Neural progenitor cell (in vitro differentiated cells): ENCODE measurements around the gene PTK6. TPM values are rescaled to one million over a fixed set of nuclear protein-coding genes. Genes with fewer than 3 reads are reported as not detected.

Experiments used
- DNase-seq: peaks from one replicate; pipeline ENCODE4 v3.0.0-alpha.2; 2016; ENCODE audit warnings: low spot score
- H2AFZ ChIP-seq: fragments of 200-600 bp; sonication (generic); replicated peaks from 2 replicates; pipeline ENCODE4 v1.6.1; 2016; ENCODE audit warnings: antibody characterized with exemption
- H3F3A ChIP-seq: fragments of 200-600 bp; sonication (generic); 2 replicates; pipeline ENCODE4 v1.6.1; 2016; ENCODE audit warnings: antibody characterized with exemption, low read depth
- H3K27ac ChIP-seq: fragments of 200-600 bp; sonication (generic); 2 replicates; pipeline ENCODE4 v1.5.1; 2016; ENCODE audit warnings: mild to moderate bottlenecking
- H3K27me3 ChIP-seq: fragments of 200-600 bp; sonication (generic); 2 replicates; pipeline ENCODE4 v1.6.1; 2016; ENCODE audit warnings: mild to moderate bottlenecking, moderate library complexity
- H3K36me3 ChIP-seq: fragments of 200-600 bp; sonication (generic); 2 replicates; pipeline ENCODE4 v1.5.1; 2016
- H3K4me1 ChIP-seq: fragments of 200-600 bp; sonication (generic); 2 replicates; pipeline ENCODE4 v1.6.1; 2016; ENCODE audit warnings: mixed run types
- H3K4me2 ChIP-seq: fragments of 200-600 bp; sonication (generic); 2 replicates; pipeline ENCODE4 v1.6.1; 2016
- H3K4me3 ChIP-seq: fragments of 200-600 bp; sonication (generic); 2 replicates; pipeline ENCODE4 v1.5.1; 2016
- H3K79me2 ChIP-seq: fragments of 200-600 bp; sonication (generic); 2 replicates; pipeline ENCODE4 v1.6.1; 2016; ENCODE audit warnings: low read depth
- H3K9ac ChIP-seq: fragments of 200-600 bp; sonication (generic); 2 replicates; pipeline ENCODE4 v1.6.1; 2016
- H3K9me3 ChIP-seq: fragments of 200-600 bp; sonication (generic); 2 replicates; pipeline ENCODE4 v1.5.1; 2016; ENCODE audit warnings: low read depth
- H4K20me1 ChIP-seq: fragments of 200-600 bp; sonication (generic); 2 replicates; pipeline ENCODE4 v1.6.1; 2016; ENCODE audit warnings: low read depth
- H3K27ac Mint-ChIP-seq: 3 replicates; pipeline ENCODE4 v1.8.0; 2021; ENCODE audit warnings: mixed read lengths
- H3K27me3 Mint-ChIP-seq: 2 replicates; pipeline ENCODE4 v1.8.0; 2022; ENCODE audit warnings: low read depth, mild to moderate bottlenecking, inconsistent platforms, moderate library complexity, mixed read lengths; ENCODE audit not compliant: insufficient read depth
- H3K36me3 Mint-ChIP-seq: 3 replicates; pipeline ENCODE4 v1.8.0; 2021; ENCODE audit warnings: mixed read lengths
- H3K4me1 Mint-ChIP-seq: 3 replicates; pipeline ENCODE4 v1.8.0; 2021; ENCODE audit warnings: mixed read lengths
- H3K4me3 Mint-ChIP-seq: 3 replicates; pipeline ENCODE4 v1.8.0; 2021; ENCODE audit warnings: mild to moderate bottlenecking, moderate library complexity, mixed read lengths
- H3K9me3 Mint-ChIP-seq: 3 replicates; pipeline ENCODE4 v1.8.0; 2020; ENCODE audit warnings: mixed read lengths
- EZH2 ChIP-seq: fragments of 200-600 bp; sonication (generic); IDR thresholded peaks from 2 replicates; pipeline ENCODE4 v1.6.1; 2017; ENCODE audit warnings: antibody characterized with exemption, mild to moderate bottlenecking, moderate library complexity
- EZH2phosphoT487 ChIP-seq: fragments of 200-600 bp; sonication (generic); IDR thresholded peaks from 2 replicates; pipeline ENCODE4 v1.6.1; 2017; ENCODE audit warnings: antibody characterized with exemption
- total RNA-seq: library from RNA; depleted of rRNA; stranded (reverse); fragments of >200 nt; gene quantifications from 2 replicates; pipeline ENCODE4 v1.2.3, GENCODE V29; 2015; ENCODE audit warnings: low replicate concordance
- TF ChIP-seq, protein P1 (sequence below): fragments of 200-600 bp; sonication (generic); IDR thresholded peaks from 2 replicates; pipeline ENCODE4 v1.5.1; 2017; ENCODE audit warnings: antibody characterized with exemption, mild to moderate bottlenecking

The PTK6 gene
- total RNA-seq, 1 donor from 2014 or later, result not detected

DNA sequence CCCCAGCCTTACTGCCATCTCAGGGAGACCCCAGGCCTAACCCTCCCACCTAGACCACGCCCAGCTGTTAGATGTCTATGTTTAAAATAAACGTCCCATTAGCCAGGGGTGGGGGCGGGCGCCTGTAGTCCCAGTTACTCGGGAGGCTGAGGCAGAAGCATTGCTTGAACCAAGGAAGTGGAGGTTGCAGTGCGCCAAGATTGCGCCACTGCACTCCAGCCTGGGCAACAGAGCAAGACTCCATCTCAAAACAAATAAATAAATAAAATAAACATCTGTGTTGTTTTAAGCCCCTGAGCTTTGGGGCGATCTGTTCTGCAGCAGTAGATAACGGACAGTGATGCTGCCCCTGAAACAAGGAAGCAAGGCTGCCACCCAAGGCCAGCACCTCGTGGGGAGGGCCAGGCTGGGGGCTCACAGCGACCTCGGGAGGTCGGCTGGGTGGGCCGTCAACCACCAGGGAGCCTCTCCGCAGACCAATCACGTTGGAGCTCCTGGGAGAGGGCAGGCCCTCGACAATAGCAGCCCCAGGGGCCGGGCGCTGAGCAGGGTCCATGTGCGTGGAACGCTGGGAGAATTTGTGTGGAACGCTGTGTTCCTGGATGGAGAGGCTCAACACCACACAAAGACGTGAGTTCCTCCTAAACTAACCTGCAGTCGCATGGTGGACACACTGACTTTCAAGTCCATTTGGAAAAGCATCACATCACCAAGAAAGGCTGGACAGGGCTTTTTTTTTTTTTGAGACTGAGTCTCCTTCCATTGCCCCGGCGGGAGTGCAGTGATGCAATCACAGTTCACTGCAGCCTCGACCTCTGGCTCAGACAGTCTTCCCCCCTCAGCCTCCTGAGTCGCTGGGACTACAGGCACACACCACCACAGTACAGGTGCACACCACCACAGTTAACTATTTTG, 37.9 kb upstream of the PTK6 start:
- peaks cover 9% of the 10 kb centered on the region for H3K27me3 ChIP-seq
- Mint-ChIP-seq H3K36me3 (no peaks in the 10 kb centered on the region), H3K27ac (no peak overlapping the region), H3K4me3 (peak overlapping the region; percentile 74), H3K27me3 (peaks cover 7% of the 10 kb centered on the region), H3K4me1 (peaks cover 8% of the 10 kb centered on the region), H3K9me3 (no peaks in the 10 kb centered on the region)
- no peaks in the 10 kb centered on the region for H4K20me1 ChIP-seq
- H3K79me2 ChIP-seq, result no peaks in the 10 kb centered on the region
- peaks cover 7% of the 10 kb centered on the region for H3F3A ChIP-seq
- H3K9me3 ChIP-seq, result no peaks in the 10 kb centered on the region
- H3K4me3 ChIP-seq, result no peak overlapping the region
- H3K27ac ChIP-seq, result no peak overlapping the region
- no peak overlapping the region for H3K9ac ChIP-seq
- no peak for TF ChIP-seq EZH2
- TF ChIP-seq, protein P1, sequence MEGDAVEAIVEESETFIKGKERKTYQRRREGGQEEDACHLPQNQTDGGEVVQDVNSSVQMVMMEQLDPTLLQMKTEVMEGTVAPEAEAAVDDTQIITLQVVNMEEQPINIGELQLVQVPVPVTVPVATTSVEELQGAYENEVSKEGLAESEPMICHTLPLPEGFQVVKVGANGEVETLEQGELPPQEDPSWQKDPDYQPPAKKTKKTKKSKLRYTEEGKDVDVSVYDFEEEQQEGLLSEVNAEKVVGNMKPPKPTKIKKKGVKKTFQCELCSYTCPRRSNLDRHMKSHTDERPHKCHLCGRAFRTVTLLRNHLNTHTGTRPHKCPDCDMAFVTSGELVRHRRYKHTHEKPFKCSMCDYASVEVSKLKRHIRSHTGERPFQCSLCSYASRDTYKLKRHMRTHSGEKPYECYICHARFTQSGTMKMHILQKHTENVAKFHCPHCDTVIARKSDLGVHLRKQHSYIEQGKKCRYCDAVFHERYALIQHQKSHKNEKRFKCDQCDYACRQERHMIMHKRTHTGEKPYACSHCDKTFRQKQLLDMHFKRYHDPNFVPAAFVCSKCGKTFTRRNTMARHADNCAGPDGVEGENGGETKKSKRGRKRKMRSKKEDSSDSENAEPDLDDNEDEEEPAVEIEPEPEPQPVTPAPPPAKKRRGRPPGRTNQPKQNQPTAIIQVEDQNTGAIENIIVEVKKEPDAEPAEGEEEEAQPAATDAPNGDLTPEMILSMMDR, result no peak
- TF ChIP-seq EZH2phosphoT487, result no peak
- H3K4me2 ChIP-seq, result no peak overlapping the region
- H3K4me1 ChIP-seq, result no peaks in the 10 kb centered on the region
- H3K36me3 ChIP-seq, result no peaks in the 10 kb centered on the region
- H2AFZ ChIP-seq, result no peak overlapping the region
- DNase-seq, result no peak

DNA sequence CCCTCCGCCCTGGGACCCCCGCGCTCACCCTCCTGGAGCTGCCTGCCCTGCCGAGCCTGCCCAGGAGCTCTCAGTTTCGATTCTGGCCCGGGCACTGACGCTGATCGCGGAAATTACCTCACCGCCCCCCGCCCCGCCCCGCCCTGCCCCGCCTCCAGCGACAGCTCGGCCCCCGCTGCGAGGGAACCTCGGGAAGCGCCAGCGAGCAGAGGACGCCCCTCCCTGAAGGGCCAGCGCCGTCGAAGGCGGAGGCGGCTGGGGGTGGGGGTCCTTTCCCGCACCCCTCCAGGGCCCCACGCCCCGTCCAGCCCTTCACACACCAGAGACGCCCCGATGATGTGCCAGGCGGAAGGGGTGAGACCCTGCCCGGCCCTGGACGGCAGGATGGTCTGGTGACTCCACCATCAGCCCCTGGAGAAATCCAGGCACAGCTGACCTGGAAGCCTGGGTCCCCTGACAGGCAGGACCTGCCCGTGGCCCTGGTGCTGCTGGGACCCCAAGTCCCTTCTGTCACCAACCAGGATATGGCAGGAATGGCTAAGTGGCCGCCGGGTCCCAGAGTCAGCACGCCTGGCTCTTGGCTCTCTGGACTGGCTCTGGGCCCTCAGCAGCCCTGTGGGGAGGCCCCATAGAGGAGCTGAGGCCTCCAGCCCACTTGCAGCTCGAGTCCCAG, 37.1 kb upstream of the PTK6 start, which contains the start of gene HELZ2:
Gene HELZ2, minus strand, starts transcription at position 84 of the 673 bp plus-strand sequence. CDS start 1,854 bp downstream, outside the sequence.
- H3K4me3 Mint-ChIP-seq, result peak within 1 kb of the TSS; percentile 83
- H3K27me3 Mint-ChIP-seq, result peaks cover 7% of the 10 kb centered on the region

DNA sequence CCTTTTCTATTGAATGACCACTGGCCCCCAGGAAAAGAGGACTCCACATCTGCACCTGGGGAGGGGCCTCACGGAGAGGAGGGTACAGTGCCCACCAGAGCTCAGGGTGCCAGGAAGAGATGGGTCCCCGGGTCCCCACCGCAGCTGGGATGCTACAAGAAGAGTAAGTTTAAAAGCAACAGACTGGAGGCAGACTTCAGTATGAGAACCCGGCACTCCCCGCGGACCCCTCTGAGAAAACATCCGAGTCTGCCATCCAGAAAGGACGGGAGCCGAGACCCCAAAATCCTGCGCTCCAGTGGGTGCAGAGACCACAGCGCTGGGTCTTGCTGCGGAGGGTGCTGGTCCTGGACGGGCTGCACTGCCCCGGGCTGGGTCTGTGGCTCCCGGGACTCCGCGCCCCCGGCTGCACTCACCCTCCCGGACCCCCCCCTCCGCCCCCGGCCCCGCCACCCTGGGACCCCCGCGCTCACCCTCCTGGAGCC, 36.5 kb upstream of the PTK6 start:
- peaks cover 6% of the 10 kb centered on the region for H3K4me1 Mint-ChIP-seq
- no peaks in the 10 kb centered on the region for H3K36me3 ChIP-seq
- peak overlapping the region; percentile 68 for H3K9ac ChIP-seq
- no peaks in the 10 kb centered on the region for H3K36me3 Mint-ChIP-seq
- peaks cover 9% of the 10 kb centered on the region for H3K27me3 ChIP-seq
- no peak overlapping the region for H3K27ac Mint-ChIP-seq
- no peak overlapping the region for H3K27ac ChIP-seq
- H3K4me2 ChIP-seq, result peak overlapping the region; percentile 99
- no peaks in the 10 kb centered on the region for H3K9me3 ChIP-seq
- no peaks in the 10 kb centered on the region for H3K4me1 ChIP-seq
- no peaks in the 10 kb centered on the region for H4K20me1 ChIP-seq
- H3K79me2 ChIP-seq, result no peaks in the 10 kb centered on the region
- TF ChIP-seq EZH2phosphoT487 (no peak), EZH2 (no peak)
- TF ChIP-seq, protein P1, result no peak
- DNase-seq, result no peak
- H3K9me3 Mint-ChIP-seq, result no peaks in the 10 kb centered on the region
- peak overlapping the region; percentile 73 for H3K4me3 ChIP-seq
- H3F3A ChIP-seq, result peaks cover 7% of the 10 kb centered on the region
- H2AFZ ChIP-seq, result no peak overlapping the region
- H3K4me3 Mint-ChIP-seq, result peak overlapping the region; percentile 83
- peaks cover 10% of the 10 kb centered on the region for H3K27me3 Mint-ChIP-seq

More for the DNA sequence above, 37.1 kb upstream of the PTK6 start, which contains the start of gene HELZ2:
- H3K4me1 Mint-ChIP-seq, result peaks cover 8% of the 10 kb centered on the region
- peak; percentile 84 for DNase-seq
- H3K36me3 Mint-ChIP-seq, result no peaks in the 10 kb centered on the region
- Histone ChIP-seq H3F3A (peaks cover 7% of the 10 kb centered on the region), H3K27me3 (peaks cover 9% of the 10 kb centered on the region), H2AFZ (peak within 1 kb of the TSS; percentile 48), H3K4me1 (no peaks in the 10 kb centered on the region), H3K4me2 (peak within 1 kb of the TSS; percentile 99), H3K4me3 (peak within 1 kb of the TSS; percentile 73), H4K20me1 (no peaks in the 10 kb centered on the region), H3K27ac (no peak within 1 kb of the TSS), H3K36me3 (no peaks in the 10 kb centered on the region), H3K79me2 (no peaks in the 10 kb centered on the region), H3K9me3 (no peaks in the 10 kb centered on the region), H3K9ac (peak within 1 kb of the TSS; percentile 68)
- H3K27ac Mint-ChIP-seq, result no peak within 1 kb of the TSS
- H3K9me3 Mint-ChIP-seq, result no peaks in the 10 kb centered on the region
- TF ChIP-seq EZH2phosphoT487 (no peak), EZH2 (no peak)
- TF ChIP-seq, protein P1, result no peak
